Fibroblast of lung (primary cell): ENCODE results near the gene TSC22D2.

Source experiments
- EZH2 ChIP-seq: IDR thresholded peaks from 2 replicates; pipeline ENCODE4 v1.5.1; 2012; ENCODE audit warnings: low read length, control low read depth, mild to moderate bottlenecking; ENCODE audit errors: missing control alignments
- TF ChIP-seq, protein P1 (sequence below), 2 donors: IDR thresholded peaks in 1 of 2; conservative IDR thresholded peaks in 1 of 2; 1 replicate in 1 of 2; 2 replicates in 1 of 2; pipeline ENCODE4 v1.5.1; 2011 to 2012; ENCODE audit warnings: low read length in 2 of 2, control low read depth in 1 of 2, inconsistent platforms in 1 of 2, low read depth in 1 of 2, mild to moderate bottlenecking in 1 of 2

GRCh38 chr3:150377601-150378300 is 30.3 kb upstream of the TSC22D2 start:
- TF ChIP-seq, protein P1, sequence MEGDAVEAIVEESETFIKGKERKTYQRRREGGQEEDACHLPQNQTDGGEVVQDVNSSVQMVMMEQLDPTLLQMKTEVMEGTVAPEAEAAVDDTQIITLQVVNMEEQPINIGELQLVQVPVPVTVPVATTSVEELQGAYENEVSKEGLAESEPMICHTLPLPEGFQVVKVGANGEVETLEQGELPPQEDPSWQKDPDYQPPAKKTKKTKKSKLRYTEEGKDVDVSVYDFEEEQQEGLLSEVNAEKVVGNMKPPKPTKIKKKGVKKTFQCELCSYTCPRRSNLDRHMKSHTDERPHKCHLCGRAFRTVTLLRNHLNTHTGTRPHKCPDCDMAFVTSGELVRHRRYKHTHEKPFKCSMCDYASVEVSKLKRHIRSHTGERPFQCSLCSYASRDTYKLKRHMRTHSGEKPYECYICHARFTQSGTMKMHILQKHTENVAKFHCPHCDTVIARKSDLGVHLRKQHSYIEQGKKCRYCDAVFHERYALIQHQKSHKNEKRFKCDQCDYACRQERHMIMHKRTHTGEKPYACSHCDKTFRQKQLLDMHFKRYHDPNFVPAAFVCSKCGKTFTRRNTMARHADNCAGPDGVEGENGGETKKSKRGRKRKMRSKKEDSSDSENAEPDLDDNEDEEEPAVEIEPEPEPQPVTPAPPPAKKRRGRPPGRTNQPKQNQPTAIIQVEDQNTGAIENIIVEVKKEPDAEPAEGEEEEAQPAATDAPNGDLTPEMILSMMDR (conservative IDR thresholded peaks at IDR 0.05 in 1 of 2, IDR thresholded peaks at IDR 0.05 in 1 of 2; ENCODE audit: low read depth in 1 of 2, low read length in 2 of 2), result no peak
- no peak for TF ChIP-seq EZH2
